ENCODE results near the gene CRLF2.
"Not testable (repeated sequence)": the region's sequence is repeated elsewhere in the genome, so short reads cannot be mapped to it uniquely, and the experiment has no call there.

Gene CRLF2, protein sequence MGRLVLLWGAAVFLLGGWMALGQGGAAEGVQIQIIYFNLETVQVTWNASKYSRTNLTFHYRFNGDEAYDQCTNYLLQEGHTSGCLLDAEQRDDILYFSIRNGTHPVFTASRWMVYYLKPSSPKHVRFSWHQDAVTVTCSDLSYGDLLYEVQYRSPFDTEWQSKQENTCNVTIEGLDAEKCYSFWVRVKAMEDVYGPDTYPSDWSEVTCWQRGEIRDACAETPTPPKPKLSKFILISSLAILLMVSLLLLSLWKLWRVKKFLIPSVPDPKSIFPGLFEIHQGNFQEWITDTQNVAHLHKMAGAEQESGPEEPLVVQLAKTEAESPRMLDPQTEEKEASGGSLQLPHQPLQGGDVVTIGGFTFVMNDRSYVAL

GRCh38 chrX:1212532-1212931 lies at the start of gene CRLF2:
CRLF2 (minus strand) TSS chrX:1212649; CDS start chrX:1212634, 15 bp downstream.
- peak; percentile 12 for DNase-seq (ENCODE audit: low read depth)

DNA sequence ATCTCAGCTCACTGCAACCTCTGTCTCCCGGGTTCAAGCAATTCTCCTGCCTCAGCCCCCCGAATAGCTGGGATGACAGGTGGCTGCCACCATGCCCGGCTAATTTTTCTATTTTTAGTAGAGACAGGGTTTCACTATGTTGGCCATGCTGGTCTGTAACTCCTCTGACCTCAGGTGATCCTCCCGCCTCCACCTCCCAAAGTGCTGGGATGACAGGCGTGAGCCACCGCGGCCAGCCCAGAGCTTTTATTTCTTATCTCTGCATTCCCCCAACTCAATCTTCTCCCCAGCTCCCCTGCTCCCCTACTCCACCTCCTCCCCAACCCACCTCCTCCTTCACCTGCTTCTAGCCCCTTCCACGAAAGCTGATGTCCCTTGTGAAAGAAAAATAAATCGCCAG lies 49.3 kb upstream of the CRLF2 start:
- DNase-seq (ENCODE audit: low read depth): not testable (repeated sequence)

- DNase-seq (ENCODE audit: low read depth): no peak
These were observed 48.8 kb upstream of the CRLF2 start for GRCh38 chrX:1261285-1261684.

DNA sequence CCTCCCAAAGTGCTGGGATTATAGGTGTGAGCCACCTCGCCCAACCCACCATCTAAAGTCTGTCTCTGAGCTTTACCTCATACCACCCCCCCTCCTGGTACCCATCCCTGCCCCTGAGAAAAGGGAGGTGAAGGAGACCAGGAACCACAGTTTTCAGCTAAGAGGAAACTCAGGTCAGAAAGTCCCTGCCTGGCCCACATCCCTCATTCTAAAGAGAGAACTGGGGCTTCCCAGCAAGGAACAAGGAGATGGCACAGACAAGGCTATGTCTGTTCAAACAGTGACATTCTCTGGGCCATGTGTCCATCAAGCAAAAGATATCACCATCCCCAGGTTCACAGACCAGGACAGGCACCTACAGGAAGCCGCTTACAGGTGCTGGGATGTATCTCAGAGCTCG lies 40.4 kb upstream of the CRLF2 start:
- no peak for DNase-seq (ENCODE audit: low read depth)

- DNase-seq (ENCODE audit: low read depth): no peak
These were observed 36.8 kb upstream of the CRLF2 start for GRCh38 chrX:1249101-1249887.

- no peak for DNase-seq (ENCODE audit: low read depth)
These were observed 36.0 kb upstream of the CRLF2 start for GRCh38 chrX:1248331-1249061.

- peak; percentile 26 for DNase-seq (ENCODE audit: low read depth)
These were observed 34.4 kb upstream of the CRLF2 start for GRCh38 chrX:1246816-1247215.

GRCh38 chrX:1244164-1245076 lies 32.0 kb upstream of the CRLF2 start:
- DNase-seq (ENCODE audit: low read depth): no peak

GRCh38 chrX:1242891-1243402 lies 30.5 kb upstream of the CRLF2 start:
- no peak for DNase-seq (ENCODE audit: low read depth)

DNA sequence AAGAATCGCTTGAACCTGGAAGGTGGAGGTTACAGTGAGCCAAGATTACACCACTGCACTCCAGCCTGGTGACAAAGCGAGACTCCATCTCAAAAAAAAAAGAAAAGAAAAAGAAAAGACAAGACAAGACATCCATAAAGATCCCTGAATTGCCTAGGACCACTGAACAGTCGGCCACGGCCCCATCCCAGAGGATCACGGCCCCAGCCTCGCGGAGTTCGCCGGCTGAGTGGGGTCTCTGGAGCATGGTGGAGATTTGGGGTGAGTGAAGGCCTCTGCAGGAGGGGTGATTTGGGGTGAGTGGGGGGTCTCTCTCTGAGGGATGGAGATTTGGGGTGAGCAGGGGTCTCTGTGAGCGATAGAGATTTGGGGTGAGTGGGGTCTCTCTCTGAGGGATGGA lies 28.1 kb upstream of the CRLF2 start:
- DNase-seq (ENCODE audit: low read depth): not testable (repeated sequence)

GRCh38 chrX:1239681-1240142 lies 27.3 kb upstream of the CRLF2 start:
- DNase-seq (ENCODE audit: low read depth): no peak

- no peak for DNase-seq (ENCODE audit: low read depth)
These were observed 19.5 kb upstream of the CRLF2 start for GRCh38 chrX:1231850-1232465.

DNA sequence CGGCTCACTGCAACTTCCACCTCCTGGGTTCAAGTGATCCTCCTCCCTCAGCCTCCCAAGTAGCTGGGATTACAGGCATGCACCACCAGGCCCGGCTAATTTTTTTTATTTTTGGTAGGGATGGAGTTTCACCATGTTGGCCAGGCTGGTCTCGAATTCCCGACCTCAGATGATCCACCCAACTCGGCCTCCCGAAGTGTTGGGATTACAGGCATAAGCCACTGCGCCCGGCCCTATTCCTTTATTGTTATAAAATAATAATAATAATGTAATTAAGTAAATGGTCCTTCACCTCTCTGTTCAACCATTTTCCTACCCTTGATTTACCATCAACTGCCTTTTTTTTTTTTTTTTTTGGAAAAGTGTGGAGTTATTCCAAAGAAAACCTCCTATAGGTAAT lies 15.7 kb upstream of the CRLF2 start:
- DNase-seq (ENCODE audit: low read depth): not testable (repeated sequence)

DNA sequence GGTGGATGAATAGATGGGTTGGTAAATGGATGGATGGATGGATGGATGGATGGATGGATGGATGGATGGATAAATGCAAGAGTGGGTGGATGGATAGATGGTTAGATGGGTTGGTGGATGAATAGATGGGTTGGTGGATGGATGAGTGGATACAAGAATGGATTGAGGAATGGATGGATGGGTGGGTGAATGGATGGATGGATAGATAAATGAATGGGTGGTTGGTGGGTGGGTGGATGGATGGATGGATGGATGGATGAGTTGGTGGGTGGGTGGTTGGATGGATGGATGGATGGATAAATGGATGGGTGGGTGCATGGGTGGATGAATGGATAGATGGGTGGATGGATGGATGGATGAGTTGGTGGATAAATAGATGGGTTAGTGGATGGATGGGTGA lies 13.8 kb upstream of the CRLF2 start:
- no peak for DNase-seq (ENCODE audit: low read depth)

DNA sequence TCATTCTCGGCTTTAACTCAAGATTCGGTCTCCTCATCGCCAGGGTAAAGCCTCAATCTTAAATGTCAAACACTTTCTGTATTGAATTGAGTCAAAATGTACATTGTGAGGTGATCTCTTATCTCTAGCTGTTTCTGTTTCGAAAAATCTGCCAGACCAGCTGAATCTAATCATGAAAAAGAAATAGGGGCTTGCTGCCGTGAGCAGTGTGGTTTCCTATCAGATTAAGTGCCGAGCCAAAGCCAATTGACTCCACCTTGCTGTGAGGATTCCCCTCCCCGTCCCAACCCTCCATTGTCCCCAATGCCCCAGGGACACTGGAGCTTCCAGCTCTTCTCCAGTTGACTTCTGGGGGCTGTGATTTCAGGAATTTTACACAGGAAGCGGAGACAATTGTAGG lies 12.5 kb upstream of the CRLF2 start:
- no peak for DNase-seq (ENCODE audit: low read depth)

GRCh38 chrX:1223242-1223600 lies 10.8 kb upstream of the CRLF2 start:
- DNase-seq (ENCODE audit: low read depth): no peak

GRCh38 chrX:1222531-1223241 lies 10.2 kb upstream of the CRLF2 start:
- no peak for DNase-seq (ENCODE audit: low read depth)

- DNase-seq (ENCODE audit: low read depth): no peak
These were observed 8.9 kb upstream of the CRLF2 start for GRCh38 chrX:1221296-1221845.

- no peak for DNase-seq (ENCODE audit: low read depth)
These were observed 5.8 kb upstream of the CRLF2 start for GRCh38 chrX:1218286-1218685.
